Cardiac fibroblast (primary cell): ENCODE measurements around the gene MTOR.
"Not testable (repeated sequence)": the region's sequence is repeated elsewhere in the genome, so short reads cannot be mapped to it uniquely, and the experiment has no call there.

Experiments
- DNase-seq, 2 donors: peaks; one replicate each; pipeline versions ENCODE4 v3.0.0 to v3.0.0-alpha.2; 2010; ENCODE audit warnings: low read depth in 2 of 2
- H3K4me3 ChIP-seq, 2 donors: replicated peaks in 1 of 2; 1 replicate in 1 of 2; 2 replicates in 1 of 2; pipeline ENCODE4 v1.5.1; 2011; ENCODE audit warnings: low read depth in 2 of 2, low read length in 2 of 2, mild to moderate bottlenecking in 2 of 2, moderate library complexity in 1 of 2
- TF ChIP-seq, protein P1 (sequence below): IDR thresholded peaks from one replicate; pipeline ENCODE4 v1.5.1; 2011; ENCODE audit warnings: low read depth, mild to moderate bottlenecking, low read length, inconsistent platforms

The MTOR gene

DNA sequence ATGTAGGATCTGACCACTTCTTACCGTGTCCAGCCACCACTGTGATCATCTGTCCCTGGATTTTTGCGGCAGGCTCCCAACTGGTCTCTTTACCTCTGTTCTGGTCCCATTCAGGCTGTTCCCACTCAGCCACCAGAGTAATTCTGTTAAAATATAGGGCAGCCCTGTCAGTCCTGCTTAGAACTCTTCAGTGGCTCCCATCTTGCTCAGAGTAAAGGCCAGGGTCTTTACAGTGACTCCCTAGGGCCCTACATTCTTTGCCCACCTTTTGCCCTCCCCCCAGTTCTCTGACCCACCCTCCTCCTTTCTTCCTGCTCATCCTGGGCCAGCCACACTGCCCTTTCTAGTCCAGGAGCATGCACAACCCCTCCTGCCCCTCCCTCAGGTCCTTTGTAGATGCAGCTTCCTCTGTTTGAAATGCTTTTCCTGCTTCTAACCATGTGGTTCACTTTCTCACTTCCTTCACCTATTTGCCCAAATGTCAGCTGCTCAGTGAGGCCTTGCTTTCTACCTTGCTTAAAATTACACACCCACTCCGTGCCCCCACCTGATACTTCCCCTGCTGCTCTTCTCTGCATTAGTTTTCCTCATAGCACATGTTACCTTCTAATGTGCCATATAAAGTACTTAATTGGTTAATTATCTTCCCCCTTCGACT lies 18.5 kb upstream of the MTOR start:
- no peak overlapping the region for H3K4me3 ChIP-seq
- TF ChIP-seq, protein P1, sequence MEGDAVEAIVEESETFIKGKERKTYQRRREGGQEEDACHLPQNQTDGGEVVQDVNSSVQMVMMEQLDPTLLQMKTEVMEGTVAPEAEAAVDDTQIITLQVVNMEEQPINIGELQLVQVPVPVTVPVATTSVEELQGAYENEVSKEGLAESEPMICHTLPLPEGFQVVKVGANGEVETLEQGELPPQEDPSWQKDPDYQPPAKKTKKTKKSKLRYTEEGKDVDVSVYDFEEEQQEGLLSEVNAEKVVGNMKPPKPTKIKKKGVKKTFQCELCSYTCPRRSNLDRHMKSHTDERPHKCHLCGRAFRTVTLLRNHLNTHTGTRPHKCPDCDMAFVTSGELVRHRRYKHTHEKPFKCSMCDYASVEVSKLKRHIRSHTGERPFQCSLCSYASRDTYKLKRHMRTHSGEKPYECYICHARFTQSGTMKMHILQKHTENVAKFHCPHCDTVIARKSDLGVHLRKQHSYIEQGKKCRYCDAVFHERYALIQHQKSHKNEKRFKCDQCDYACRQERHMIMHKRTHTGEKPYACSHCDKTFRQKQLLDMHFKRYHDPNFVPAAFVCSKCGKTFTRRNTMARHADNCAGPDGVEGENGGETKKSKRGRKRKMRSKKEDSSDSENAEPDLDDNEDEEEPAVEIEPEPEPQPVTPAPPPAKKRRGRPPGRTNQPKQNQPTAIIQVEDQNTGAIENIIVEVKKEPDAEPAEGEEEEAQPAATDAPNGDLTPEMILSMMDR: no peak
- no peak for DNase-seq

DNA sequence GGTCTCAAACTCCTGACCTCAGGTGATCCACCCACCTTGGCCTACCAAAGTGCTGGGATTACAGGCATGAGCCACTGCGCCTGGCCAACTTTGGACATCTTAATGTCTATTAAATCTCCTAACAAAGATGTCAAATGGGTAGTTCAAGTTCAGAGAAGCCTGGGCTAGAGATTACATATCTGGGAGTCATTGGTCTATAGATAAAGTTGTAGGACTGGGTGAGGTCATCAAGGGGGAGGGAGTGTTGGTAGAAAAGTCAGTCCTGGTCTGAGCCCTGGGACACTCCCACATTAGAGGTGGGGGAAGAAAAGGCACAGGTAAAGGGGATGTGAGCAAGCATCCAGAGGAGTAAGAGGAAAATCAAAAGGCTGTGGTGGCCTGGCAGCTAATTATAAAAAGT lies 17.3 kb upstream of the MTOR start:
- DNase-seq: no peak
- TF ChIP-seq, protein P1: no peak
- no peak overlapping the region for H3K4me3 ChIP-seq

DNA sequence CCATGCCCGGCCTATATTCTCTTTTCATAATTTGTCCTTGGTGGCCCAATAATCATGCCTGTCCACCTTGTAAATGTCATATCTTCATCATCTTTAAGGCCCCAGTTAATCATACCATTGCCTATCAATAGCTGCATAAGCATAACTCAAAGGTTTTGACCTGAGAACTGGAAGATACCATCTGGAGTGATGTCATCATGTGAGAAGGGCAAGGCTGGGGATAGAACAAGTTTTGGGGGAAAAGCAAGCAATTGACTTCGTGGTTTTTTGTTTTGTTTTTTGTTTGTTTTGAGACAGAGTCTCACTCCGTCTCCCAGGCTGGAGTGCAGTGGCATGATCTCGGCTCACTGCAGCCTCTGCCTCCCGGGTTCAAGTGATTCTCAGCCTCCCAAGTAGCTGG lies 16.8 kb upstream of the MTOR start:
- no peak for DNase-seq
- no peak overlapping the region for H3K4me3 ChIP-seq
- TF ChIP-seq, protein P1: no peak

DNA sequence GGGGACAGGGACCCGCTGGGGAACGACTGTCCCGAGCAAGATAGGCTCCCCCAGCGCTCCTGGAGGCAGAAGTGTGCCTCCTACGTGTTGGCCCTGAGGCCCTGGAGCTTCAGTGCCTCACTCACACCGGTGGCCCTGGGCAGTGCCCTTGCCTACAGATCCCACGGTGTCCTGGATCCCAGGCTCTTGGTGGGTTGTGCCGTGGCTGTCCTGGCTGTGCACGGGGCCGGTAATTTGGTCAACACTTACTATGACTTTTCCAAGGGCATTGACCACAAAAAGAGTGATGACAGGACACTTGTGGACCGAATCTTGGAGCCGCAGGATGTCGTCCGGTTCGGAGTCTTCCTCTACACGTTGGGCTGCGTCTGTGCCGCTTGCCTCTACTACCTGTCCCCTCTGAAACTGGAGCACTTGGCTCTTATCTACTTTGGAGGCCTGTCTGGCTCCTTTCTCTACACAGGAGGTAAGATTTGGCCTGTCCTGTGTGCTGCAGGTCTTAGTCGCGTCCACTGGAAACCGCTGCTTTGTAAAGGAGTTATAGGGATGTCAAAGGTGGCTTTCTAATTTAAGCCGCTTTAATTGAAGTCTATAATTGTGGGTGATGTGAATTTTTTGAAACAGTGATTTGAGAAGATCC lies 11.4 kb upstream of the MTOR start:
- TF ChIP-seq, protein P1: no peak
- H3K4me3 ChIP-seq: peak overlapping the region; percentile 86
- no peak for DNase-seq

DNA sequence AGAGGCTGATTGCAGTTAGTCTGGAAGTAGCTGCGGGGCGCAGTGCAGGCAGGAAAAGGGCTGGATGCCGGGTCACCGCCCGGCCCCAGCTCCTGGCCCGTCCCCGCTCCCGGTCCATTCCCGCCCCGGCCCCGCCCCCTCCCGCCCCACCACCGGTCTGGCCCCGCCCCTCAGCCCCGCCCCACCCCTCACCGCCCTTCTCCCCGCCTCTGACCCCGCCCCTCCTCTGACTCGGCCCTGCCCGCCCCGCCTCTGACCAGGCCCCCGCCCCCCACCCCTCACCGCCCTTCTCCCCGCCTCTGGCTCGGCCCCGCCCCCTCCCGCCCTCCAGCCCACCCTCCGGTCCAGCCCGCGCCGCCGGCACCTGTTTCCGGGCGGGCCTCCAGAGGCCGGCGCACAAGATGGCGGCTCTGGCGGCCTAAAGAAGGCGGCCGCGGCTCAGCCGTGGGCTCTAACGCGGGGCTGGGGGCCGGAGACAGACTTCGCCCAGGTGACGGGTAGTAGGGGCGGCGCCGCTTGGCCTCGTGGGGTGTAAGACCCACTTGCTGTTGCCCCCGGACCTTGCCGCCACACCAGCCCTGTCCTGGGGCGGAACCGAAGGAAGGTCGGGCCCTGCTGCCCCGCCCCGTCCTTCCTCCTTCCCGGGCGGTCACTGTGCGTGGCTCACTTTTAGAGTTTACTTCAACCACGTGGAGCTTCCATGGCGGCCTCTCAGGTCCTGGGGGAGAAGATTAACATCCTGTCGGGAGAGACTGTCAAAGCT lies 10.7 kb upstream of the MTOR start, which contains the start of gene UBIAD1:
TSS of gene UBIAD1 (plus strand) at position 367 of the 763 bp plus-strand sequence. CDS start at position 701, 334 bp downstream.
- peak; percentile 89 to 93 for DNase-seq
- peak within 1 kb of the TSS; percentile 86 for H3K4me3 ChIP-seq
- TF ChIP-seq, protein P1: peak; percentile 28

DNA sequence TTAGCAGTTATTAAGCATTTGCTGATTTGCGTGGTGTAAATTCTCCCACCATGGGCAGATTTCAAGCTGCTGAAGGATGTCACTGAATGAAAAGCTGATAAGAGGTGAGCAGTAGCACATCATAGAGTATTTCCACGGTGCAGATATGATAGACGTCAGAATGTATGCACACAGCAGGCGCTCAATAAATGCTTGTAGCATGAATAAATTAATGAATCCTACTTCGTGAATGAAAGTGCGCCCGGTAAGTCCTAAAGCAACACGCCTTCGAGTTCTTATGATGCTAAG lies 10.1 kb upstream of the MTOR start:
- TF ChIP-seq, protein P1: no peak
- peak overlapping the region; percentile 8 to 24 for H3K4me3 ChIP-seq
- DNase-seq: no peak

DNA sequence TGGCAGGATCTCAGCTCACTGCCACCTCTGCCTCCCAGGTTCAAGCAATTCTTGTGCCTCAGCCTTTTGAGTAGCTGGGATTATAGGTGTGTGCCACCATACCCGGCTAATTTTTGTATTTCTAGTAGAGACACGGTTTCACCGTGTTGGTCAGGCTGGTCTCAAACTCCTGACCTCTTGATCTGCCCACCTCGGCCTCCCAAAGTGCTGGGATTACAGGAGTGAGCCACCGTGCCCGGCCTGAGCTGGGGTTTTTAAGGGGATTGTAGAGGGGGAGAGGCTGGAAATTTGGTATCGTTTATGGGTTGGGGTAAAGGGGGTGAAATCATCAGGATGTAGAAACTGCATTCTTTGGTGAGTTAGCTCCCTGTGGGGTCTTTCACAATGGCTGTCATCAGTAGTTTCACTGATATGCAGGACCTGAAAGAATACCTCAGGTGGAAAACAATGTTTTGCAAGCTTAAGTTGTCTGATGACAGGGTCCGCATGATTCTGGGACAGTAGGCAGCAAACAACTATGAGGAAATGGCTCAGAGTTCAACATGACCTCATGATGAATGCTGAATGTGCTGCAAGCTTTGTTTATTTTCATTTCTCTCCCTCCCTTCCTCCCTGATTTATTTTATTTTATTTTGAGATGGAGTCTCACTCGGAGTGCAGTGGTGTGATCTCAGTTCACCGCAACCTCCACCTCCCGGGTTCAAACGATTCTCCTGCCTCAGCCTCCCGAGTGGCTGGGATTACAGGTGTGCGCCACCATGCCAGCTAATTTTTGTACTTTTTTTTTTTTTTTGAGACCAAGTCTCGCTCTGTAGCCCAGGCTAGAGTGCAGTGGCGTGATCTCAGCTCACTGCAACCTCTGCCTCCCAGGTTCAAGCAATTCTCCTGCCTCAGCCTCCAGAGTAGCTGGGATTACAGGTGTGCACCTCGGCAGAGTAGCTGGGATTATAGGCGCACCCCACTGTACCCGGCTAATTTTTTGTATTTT lies 5.3 kb upstream of the MTOR start:
- H3K4me3 ChIP-seq: not testable (repeated sequence)
- peak; percentile 38 to 84 for DNase-seq
